ENCODE results near the gene DRAP1.

DNA sequence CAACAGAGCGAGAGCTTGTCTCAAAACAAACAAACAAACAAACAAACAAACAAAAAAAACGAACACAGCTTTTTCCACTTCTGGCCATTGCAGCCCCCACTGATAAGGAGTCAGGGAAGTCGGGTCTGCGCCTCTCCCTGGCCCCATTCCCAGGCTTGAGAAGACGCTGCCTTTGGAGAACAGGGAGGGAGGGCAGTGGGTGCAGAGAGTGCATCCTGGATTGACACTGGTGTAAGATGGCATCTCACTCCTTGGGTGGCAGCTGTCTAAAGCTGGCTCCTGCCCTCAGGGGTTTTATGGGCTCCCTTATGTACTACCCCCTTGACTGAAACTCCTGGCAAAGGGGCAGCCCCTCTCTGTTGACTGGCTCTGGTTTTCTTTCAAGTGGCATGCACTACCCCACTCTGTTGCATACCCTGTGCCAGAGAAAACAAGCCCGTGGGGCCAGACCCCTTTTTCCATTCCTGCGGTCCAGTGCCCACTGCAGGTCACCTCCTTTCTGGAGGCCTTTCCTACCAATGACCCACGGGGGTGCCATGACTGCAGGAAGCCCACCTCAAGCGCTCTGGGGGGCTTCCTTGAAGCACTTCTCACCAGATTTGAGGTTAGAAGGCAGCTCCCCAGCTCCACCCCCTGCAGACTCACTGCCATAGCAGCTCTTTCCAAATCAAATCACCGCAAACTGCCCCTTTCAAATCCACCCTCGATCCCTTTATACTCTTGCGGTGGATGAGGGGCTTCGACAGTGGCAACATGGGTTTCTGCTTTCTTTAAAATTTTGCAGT, 12.7 kb downstream of the DRAP1 start:
- TF ChIP-seq POLR2AphosphoS5 (IDR thresholded peaks at IDR 0.05; ENCODE audit: low read depth), result no peak
- TF ChIP-seq, protein P1, sequence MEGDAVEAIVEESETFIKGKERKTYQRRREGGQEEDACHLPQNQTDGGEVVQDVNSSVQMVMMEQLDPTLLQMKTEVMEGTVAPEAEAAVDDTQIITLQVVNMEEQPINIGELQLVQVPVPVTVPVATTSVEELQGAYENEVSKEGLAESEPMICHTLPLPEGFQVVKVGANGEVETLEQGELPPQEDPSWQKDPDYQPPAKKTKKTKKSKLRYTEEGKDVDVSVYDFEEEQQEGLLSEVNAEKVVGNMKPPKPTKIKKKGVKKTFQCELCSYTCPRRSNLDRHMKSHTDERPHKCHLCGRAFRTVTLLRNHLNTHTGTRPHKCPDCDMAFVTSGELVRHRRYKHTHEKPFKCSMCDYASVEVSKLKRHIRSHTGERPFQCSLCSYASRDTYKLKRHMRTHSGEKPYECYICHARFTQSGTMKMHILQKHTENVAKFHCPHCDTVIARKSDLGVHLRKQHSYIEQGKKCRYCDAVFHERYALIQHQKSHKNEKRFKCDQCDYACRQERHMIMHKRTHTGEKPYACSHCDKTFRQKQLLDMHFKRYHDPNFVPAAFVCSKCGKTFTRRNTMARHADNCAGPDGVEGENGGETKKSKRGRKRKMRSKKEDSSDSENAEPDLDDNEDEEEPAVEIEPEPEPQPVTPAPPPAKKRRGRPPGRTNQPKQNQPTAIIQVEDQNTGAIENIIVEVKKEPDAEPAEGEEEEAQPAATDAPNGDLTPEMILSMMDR (IDR thresholded peaks at IDR 0.05; ENCODE audit: insufficient read depth, low read length), result no peak
- TF ChIP-seq, protein P2, sequence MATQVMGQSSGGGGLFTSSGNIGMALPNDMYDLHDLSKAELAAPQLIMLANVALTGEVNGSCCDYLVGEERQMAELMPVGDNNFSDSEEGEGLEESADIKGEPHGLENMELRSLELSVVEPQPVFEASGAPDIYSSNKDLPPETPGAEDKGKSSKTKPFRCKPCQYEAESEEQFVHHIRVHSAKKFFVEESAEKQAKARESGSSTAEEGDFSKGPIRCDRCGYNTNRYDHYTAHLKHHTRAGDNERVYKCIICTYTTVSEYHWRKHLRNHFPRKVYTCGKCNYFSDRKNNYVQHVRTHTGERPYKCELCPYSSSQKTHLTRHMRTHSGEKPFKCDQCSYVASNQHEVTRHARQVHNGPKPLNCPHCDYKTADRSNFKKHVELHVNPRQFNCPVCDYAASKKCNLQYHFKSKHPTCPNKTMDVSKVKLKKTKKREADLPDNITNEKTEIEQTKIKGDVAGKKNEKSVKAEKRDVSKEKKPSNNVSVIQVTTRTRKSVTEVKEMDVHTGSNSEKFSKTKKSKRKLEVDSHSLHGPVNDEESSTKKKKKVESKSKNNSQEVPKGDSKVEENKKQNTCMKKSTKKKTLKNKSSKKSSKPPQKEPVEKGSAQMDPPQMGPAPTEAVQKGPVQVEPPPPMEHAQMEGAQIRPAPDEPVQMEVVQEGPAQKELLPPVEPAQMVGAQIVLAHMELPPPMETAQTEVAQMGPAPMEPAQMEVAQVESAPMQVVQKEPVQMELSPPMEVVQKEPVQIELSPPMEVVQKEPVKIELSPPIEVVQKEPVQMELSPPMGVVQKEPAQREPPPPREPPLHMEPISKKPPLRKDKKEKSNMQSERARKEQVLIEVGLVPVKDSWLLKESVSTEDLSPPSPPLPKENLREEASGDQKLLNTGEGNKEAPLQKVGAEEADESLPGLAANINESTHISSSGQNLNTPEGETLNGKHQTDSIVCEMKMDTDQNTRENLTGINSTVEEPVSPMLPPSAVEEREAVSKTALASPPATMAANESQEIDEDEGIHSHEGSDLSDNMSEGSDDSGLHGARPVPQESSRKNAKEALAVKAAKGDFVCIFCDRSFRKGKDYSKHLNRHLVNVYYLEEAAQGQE (IDR thresholded peaks at IDR 0.05; ENCODE audit: insufficient replicate concordance, low read depth), result no peak
- no peak for TF ChIP-seq GABPA (IDR thresholded peaks at IDR 0.05; ENCODE audit: low read depth)
- TF ChIP-seq SPI1 (IDR thresholded peaks at IDR 0.05; ENCODE audit: borderline replicate concordance, low read depth), result no peak
